CD4-positive, alpha-beta T cell treated with Interleukin-21 for 1 hour (primary cell): ENCODE data around the gene ZSCAN1.

Experiments used
- DNase-seq: peaks from one replicate; pipeline ENCODE4 v3.0.0-alpha.2; 2020

Gene ZSCAN1

GRCh38 chr19:58085348-58085875 is 51.6 kb downstream of the ZSCAN1 start:
- DNase-seq, result no peak

GRCh38 chr19:58086825-58087710 is 53.2 kb downstream of the ZSCAN1 start:
- no peak for DNase-seq

- no peak for DNase-seq
These were observed 54.8 kb downstream of the ZSCAN1 start for GRCh38 chr19:58088521-58089052.

GRCh38 chr19:58089846-58090245 is 56.0 kb downstream of the ZSCAN1 start:
- no peak for DNase-seq

GRCh38 chr19:58091251-58091995 is 57.6 kb downstream of the ZSCAN1 start:
- DNase-seq, result no peak

GRCh38 chr19:58093071-58093470 is 59.2 kb downstream of the ZSCAN1 start:
- no peak for DNase-seq

- no peak for DNase-seq
These were observed 61.5 kb downstream of the ZSCAN1 start for GRCh38 chr19:58095328-58095727.

- no peak for DNase-seq
These were observed 63.1 kb downstream of the ZSCAN1 start for GRCh38 chr19:58096884-58097283.

- DNase-seq, result no peak
These were observed 63.5 kb downstream of the ZSCAN1 start for GRCh38 chr19:58097349-58097748.

- peak; percentile 98 for DNase-seq
These were observed 64.2 kb downstream of the ZSCAN1 start, which contains the start of gene ZSCAN18 for GRCh38 chr19:58097781-58098681. Gene ZSCAN18 (minus strand): TSS chr19:58098231. CDS start chr19:58090267, 7,964 bp downstream.

- no peak for DNase-seq
These were observed 64.8 kb downstream of the ZSCAN1 start for GRCh38 chr19:58098682-58098998.
